RCC 7860 (cell line): ENCODE data around the gene ARID3B.
"Not testable (repeated sequence)": the region's sequence is repeated elsewhere in the genome, so short reads cannot be mapped to it uniquely, and the experiment has no call there.

ENCODE experiments used
- DNase-seq: peaks from one replicate; pipeline ENCODE4 v3.0.0-alpha.2; 2015; ENCODE audit warnings: low spot score
- FAIRE-seq: peaks from 2 replicates; lab custom pipeline; 2012; peaks lifted over from hg19 to GRCh38; lab: Jason Lieb, UNC

The ARID3B gene

GRCh38 chr15:74565381-74566085 is 24.5 kb downstream of the ARID3B start:
- FAIRE-seq: no peak

GRCh38 chr15:74568594-74568993 is 27.6 kb downstream of the ARID3B start:
- no peak for FAIRE-seq

More at GRCh38 chr15:74565381-74566085, 24.5 kb downstream of the ARID3B start:
- no peak for DNase-seq

GRCh38 chr15:74569731-74570070 is 28.7 kb downstream of the ARID3B start:
- no peak for DNase-seq
- no peak for FAIRE-seq

More at GRCh38 chr15:74568594-74568993, 27.6 kb downstream of the ARID3B start:
- DNase-seq: no peak

- FAIRE-seq: no peak
- DNase-seq: no peak
Observed at GRCh38 chr15:74571191-74571590, 30.2 kb downstream of the ARID3B start.

GRCh38 chr15:74573987-74574386 is 33.0 kb downstream of the ARID3B start:
- no peak for FAIRE-seq

GRCh38 chr15:74578496-74578994 is 37.5 kb downstream of the ARID3B start:
- DNase-seq (no peak), FAIRE-seq (no peak)

More at GRCh38 chr15:74573987-74574386, 33.0 kb downstream of the ARID3B start:
- DNase-seq: peak; percentile 26

- DNase-seq (no peak), FAIRE-seq (no peak)
Observed at GRCh38 chr15:74579001-74579400, 38.0 kb downstream of the ARID3B start.

GRCh38 chr15:74580538-74581350 is 39.7 kb downstream of the ARID3B start:
- FAIRE-seq: no peak
- DNase-seq: no peak

- DNase-seq (no peak), FAIRE-seq (no peak)
Observed at GRCh38 chr15:74584204-74584603, 43.2 kb downstream of the ARID3B start.

GRCh38 chr15:74584779-74585178 is 43.8 kb downstream of the ARID3B start:
- DNase-seq (no peak), FAIRE-seq (no peak)

GRCh38 chr15:74585191-74585590 is 44.2 kb downstream of the ARID3B start:
- no peak for DNase-seq
- FAIRE-seq: no peak

GRCh38 chr15:74585857-74586256 is 44.8 kb downstream of the ARID3B start:
- FAIRE-seq (no peak), DNase-seq (no peak)

- DNase-seq: no peak
- FAIRE-seq: no peak
Observed at GRCh38 chr15:74589826-74590225, 48.8 kb downstream of the ARID3B start.

GRCh38 chr15:74592222-74592621 is 51.2 kb downstream of the ARID3B start:
- DNase-seq (no peak), FAIRE-seq (no peak)

GRCh38 chr15:74593122-74593521 is 52.1 kb downstream of the ARID3B start:
- DNase-seq (no peak), FAIRE-seq (no peak)

GRCh38 chr15:74594455-74594854 is 53.4 kb downstream of the ARID3B start:
- DNase-seq (no peak), FAIRE-seq (no peak)

- DNase-seq (no peak), FAIRE-seq (no peak)
Observed at GRCh38 chr15:74595271-74595670, 54.3 kb downstream of the ARID3B start.

GRCh38 chr15:74596736-74597135 is 55.7 kb downstream of the ARID3B start:
- DNase-seq, FAIRE-seq: not testable (repeated sequence)

GRCh38 chr15:74597146-74597705 is 56.2 kb downstream of the ARID3B start:
- FAIRE-seq, DNase-seq: not testable (repeated sequence)

- DNase-seq: peak; percentile 51
Observed at GRCh38 chr15:74598126-74598842, 57.3 kb downstream of the ARID3B start.

GRCh38 chr15:74599156-74599555 is 58.1 kb downstream of the ARID3B start:
- no peak for FAIRE-seq
- no peak for DNase-seq

More at GRCh38 chr15:74598126-74598842, 57.3 kb downstream of the ARID3B start:
- FAIRE-seq: no peak
